CD4-positive, alpha-beta T cell treated with Interleukin-6 for 4 hours (primary cell): ENCODE results near the gene RPL38.

Source experiments
- DNase-seq: peaks from one replicate; pipeline ENCODE4 v3.0.0-alpha.2; 2020; ENCODE audit warnings: mixed read lengths

Gene RPL38

DNA sequence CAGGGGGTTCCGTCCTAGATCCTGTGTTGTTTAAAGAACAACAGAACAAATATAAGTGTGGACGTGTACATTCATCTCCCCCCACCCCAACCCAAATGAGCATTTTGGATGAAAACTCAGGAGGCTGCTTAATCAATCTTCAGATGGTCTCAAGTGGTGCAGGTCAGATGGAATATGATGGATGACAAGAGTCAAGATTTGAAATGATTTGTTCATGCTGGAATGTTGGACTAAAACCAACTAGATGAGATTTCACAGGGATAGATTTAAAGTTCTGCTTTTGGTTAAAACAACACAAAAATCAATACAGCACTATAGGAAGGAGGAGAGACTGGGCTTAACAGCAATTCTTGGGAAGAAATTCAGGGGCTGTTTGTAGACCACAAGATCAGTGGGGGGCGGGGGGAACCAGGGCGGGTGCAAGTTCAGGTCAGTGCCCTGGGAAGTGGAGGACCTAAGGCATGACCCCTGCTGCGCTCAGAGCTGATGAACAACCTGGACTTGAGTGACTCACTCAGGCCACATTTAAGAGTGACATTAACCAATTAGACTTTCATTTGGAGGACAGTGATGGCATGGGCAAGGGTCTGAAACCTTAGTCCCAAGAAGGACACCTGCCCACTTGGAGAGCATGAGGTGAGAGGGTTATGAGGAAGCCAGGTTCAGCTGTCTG lies 25.0 kb downstream of the RPL38 start:
- no peak for DNase-seq

- DNase-seq: no peak
Observed at GRCh38 chr17:74230896-74231295, 27.4 kb downstream of the RPL38 start.

DNA sequence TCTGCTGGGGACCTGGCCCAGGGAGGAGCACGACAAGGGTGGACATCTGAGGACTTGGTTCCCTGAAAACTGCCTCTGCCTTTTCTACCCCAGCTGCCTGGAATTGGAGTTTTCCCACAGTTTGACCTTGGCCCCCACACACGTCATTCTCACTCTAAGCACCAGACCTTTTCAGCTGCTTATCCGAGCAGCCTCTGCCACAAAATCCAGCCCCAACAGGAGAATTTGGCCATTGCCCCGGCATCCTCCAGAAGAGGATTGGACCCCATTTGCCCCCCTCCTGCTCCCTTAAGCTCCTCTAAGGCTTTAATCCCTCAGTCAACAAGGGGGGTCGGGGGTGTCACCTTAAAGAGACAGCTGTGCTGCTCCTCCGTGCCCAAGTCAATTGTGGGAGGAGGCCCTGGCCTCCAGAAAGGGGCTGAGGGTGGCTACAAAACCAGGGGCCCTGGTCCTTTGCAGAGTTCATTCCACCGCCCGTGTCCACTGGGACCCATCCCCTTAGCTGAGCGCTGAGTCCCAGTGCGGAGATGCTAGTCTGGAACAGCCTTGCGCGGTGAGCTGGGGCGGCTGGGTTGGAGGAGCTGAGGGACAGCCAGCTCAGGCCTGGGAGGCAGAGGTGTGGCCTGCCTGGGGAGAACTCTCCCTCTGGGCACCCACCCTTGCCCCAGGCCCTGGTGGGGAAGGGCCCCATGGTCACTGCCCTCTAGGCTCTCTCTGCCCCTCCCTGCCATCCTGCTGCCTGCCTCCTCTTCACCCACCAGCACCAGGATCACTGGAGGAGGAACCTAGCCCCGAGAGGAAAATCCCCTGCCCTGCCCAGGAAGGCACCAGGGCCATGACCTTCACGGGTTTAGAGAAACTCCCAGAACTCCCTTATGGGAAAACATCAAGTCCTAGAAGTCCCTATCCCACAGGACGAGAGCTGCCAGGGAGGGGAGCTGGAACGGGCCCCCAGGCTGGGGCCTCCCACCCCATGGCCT lies 28.7 kb downstream of the RPL38 start:
- DNase-seq: no peak

DNA sequence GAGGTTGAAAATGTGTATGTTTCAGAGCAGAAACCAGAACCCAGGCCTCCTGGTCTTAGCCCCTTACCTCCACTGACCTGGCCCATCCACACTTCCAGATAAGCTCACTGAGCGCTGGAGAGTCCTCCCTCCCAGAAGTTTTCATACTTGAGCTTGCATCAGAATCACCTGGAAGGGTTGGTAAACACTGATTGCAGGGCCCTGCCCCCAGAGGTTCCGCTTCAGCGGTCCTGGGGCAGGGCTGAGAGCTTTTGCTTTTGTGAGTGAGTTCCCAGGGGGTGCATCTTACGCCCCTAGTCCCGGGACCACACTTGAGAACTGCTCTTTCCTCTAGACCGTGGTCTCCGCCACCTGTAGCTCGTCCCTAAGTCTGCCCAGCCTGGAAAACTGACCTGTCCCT lies 30.5 kb downstream of the RPL38 start:
- DNase-seq: no peak

DNA sequence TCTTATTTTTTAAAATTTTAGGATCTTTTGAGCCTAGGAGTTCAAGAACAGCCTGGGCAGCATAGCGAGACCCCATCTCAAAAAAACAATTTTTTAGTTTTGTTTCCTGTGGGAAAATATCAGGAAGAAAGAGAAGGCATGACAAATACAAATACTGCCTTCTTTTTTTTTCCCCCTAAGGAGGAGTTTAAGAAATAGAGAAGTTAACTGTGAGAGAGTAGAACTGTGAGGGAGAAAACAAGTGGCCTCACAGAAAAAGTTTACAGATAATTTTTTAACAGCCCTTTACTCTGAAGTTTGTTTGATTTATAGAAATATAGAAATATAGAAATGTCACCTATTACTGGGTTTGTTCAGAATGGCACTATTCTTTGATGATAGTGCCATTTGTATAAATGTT lies 31.0 kb downstream of the RPL38 start:
- DNase-seq: no peak

GRCh38 chr17:74235040-74235581 lies 31.6 kb downstream of the RPL38 start:
- no peak for DNase-seq

DNA sequence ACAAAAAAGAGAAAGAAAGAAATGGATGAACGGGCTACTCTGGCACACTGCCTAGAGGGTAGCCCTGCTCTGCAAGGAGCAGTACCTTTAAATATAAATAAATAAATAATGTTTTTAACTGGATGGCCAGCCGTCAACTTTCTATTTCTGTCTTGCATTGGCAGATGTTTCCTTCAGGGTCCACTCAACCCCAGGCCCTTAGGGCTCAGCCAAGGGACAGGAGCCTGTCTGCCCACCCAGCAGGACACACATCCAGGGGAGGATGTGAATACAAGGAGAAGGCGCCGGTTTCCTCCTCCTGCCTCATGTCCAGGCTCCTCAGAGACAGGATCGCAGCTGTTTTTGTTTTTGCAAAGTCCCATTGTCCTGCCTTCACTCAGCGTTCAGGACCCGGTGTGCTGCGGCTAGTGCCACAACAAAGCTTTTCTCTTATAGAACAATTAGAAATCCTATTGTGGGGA lies 32.5 kb downstream of the RPL38 start:
- no peak for DNase-seq

DNA sequence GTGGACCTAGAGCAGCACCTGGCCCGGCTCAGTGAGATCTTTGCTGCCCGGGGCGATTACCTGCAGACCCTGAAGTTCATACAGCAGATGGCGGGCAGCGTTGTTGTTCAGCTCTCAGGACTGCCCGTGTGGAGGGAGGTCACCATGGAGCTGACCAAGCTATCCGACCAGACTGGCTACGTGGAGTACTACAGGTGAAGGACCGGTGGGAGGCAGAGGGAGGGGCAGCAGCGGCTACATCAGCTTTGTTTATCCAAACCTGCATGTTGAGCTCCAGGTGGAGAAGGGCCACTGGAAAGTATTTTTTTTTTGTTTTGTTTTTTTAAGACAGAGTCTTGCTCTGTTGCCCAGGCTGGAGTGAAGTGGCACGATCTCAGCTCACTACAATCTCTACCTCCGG lies 33.8 kb downstream of the RPL38 start:
- DNase-seq: no peak

GRCh38 chr17:74239172-74239571 lies 35.7 kb downstream of the RPL38 start:
- no peak for DNase-seq

DNA sequence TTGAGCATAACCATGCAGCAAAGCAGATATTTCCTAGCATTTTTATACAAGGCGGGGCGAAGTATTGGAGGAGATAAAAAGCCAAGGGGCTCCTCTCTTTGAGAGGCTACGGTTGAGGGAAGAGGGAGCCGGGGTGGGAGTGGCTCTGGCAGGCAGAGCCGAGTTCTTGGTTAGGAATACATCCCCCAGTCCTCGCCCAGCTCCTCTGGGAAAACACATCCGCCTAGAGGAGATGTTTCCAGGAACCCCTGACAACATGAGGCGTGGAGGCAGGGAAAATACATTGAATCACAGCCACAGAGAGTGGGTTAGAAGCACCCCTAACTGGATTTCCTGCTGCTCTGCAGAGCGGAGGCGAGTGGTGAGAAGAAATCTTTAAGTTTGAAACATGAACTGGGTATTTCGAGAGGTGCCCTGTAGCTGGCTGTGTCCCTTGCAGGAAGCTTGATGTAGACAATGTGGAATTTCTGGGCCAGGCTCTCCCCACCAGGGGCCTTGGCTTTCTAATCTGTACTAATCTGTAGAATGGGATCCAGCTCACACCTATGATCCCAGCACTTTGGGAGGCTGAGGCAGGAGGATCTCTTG lies 37.2 kb downstream of the RPL38 start:
- no peak for DNase-seq

- DNase-seq: no peak
Observed at GRCh38 chr17:74241431-74241830, 38.0 kb downstream of the RPL38 start.

DNA sequence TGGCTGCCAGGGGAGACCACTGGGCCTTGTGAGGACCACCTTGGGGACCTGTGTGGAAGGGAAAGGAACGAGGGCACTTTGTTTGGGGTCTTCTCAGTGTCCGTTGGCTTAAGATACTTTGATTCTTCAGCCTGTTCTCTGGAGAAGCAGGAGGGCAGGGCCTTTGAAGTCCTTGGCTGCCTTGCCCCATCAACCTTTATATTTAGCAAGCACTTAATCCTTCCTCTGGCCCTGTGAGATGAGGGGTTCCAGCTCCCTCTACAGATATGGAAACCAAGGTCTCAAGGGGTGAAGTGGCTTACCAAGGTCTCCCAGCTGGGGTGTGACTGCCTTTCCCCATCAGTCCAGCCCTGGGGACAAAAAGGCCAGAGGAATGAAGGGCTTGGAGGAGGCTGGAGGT lies 38.4 kb downstream of the RPL38 start:
- no peak for DNase-seq

DNA sequence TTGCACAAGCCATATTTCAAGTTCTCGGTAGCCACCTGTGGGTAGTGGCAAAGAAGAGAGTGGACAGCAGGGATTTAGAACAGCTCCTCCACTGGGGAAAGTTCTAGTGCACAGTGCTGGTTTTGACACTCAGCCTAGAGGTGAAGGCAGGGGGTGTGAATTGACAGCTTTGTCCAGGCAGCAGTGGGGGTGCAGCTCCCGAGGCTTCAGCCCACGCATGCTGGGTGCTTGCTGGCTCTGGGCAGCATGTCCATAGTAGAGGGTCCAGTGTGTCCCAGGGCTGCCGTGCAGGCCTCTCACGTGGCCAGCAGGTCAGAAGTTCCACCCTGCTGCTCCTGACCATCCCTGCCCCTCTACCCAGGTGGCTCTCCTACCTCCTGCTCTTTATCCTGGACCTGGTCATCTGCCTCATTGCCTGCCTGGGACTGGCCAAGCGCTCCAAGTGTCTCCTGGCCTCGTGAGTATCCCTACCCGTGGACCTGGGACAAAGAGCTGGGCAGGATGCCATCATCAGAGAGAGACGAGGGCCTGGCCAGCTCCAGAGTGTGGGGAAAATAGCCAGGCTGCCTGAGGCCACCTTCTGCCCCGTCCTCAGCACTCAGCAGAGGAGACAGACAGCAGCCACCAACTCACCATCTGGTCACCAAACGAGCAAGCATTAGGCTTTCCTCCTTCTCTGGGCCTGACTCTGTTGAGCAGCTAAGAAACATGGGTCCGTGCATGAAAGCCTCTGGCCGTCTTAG lies 39.7 kb downstream of the RPL38 start:
- DNase-seq: no peak

DNA sequence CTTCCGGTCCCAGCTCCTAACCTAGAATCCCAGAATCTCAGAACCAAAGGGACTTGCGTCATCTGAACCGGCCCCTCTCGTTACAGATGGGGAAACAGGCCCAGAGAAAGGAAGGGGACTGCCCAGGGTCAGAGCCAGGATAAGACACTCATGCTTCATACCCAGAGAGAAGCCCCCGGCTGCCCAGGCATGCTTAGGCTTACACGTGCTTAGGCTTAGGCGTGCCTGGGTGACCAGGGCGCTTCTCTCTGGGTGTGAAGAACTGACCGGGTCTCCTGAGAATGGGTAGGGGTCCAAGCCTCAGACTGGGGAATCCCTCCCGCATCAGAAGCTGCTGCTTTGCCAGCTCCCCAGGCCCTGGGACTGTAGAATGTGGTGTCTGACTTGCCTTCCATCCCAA lies 40.6 kb downstream of the RPL38 start:
- DNase-seq: no peak

DNA sequence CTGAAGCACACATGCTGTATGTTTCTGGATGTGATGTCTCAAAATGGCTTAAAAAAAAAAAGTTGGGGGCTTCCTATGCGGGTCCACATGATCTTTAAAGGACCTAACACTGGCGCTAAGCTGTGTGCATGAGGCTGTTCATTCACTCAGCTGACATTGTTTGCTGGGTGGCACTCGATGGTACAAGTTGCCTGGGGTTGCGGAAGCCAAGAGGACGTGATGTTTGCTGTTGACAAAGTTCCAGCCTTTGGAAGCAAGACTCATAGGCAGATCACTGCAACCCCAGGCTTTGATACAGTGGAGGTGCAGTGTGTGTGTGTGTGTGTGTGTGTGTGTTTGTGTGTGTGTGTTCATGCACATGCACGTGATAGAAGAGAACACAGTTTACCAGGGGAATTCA lies 41.1 kb downstream of the RPL38 start:
- no peak for DNase-seq

DNA sequence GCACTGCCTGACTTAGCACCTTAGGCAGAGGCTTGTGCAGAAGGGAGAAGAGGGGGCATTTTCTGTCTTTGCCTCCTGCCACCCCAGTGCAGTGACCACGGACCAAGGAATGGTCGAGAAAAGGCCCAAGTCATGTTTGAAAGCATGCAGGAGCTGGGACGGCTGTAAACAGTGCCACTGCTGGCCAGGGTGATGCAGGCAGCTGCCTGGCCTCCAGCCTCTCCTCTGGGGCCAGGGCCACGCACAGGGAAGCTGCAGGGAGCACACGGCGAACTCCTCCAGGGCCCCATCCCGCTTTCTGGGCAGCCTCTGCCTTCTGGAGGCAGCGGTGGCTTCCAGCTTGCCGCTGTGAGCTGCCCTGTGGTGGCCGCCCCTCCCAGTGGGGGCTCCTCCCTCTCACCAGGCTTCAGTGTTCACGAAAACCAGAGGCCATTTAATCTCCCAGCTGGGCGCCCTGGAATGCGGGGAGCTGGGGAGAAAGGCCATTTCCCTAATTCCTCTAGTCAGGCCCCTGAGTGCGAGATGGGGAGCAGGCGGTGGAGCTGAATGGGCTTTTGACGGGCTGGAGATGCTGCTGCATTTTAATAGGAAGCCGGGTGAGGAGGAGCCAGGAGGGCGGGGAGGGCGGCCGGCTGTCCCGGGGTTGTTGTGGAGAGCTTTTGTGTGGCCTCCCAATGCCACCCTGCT lies 41.8 kb downstream of the RPL38 start:
- no peak for DNase-seq

- no peak for DNase-seq
Observed at GRCh38 chr17:74245871-74246270, 42.4 kb downstream of the RPL38 start.

DNA sequence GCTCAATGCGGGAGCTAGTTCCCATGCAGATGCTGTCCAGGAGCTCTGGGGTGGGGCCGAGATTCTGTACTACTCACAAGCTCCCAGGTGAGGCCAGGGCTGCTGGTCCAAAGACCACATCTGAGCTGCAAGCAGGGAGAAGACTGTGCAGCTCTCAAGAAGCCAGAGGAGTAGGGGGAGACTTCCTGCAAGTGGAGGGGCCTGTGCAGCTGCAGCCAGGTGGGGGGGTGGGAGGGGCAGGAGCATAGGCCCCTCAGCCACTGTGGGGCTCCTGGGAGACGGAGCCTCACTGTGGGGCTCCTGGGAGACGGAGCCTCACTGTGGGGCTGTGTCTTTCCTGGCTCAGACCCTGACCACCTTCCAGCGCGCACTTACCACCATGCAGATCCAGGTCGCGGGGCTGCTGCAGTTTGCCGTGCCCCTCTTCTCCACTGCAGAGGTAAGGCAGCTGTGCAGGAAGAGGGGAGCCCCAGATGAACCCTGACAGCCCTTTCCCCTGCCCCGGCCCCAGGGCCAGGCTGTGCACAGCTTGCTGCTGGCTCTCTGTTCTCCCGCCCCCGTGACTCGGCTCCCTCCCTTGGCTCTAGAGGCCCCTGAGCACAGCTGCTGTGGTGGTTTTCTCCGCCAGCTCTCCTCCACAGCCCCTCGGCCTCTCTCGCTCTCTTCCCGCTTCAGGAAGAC lies 46.3 kb downstream of the RPL38 start:
- no peak for DNase-seq

GRCh38 chr17:74250324-74250995 lies 47.0 kb downstream of the RPL38 start:
- no peak for DNase-seq

DNA sequence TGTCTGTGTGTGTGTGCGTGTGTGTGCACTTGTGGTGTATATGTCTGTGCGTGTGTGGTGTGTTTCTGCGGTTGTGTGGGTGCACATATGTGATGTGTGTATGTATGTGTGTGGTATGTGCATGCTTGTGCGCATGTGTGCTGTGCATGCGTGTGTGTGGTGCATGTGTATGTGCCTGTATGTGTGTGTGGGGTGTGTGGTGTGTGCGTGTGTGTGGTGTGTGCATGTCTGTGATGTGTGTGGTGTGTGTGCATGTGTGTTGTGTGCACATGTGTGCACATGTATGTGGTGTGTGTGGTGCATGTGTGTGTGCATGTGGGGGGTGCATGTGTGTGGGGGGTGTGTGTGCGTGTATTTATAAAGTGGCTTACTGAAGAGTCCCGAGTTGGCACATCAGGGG lies 47.6 kb downstream of the RPL38 start:
- DNase-seq: no peak

- DNase-seq: no peak
Observed at GRCh38 chr17:74251569-74251968, 48.1 kb downstream of the RPL38 start.
